ENCODE data around the gene ZNF532.

- TF ChIP-seq CTCF (IDR thresholded peaks at IDR 0.05; ENCODE audit: low read depth, low read length) (no peak), EZH2phosphoT487 (IDR thresholded peaks at IDR 0.05; ENCODE audit: low read depth) (no peak)
These were observed 2.7 kb downstream of the ZNF532 start for GRCh38 chr18:58867281-58867961.

All from OCI-LY3 (cell line).